ENCODE measurements around the gene KCNC4. TPM values are rescaled to one million over a fixed set of nuclear protein-coding genes. Genes with fewer than 3 reads are reported as not detected.

Gene KCNC4
- total RNA-seq, 1 experiment from 2014 or later, result 0.48 TPM

- no peak for DNase-seq (ENCODE audit: low spot score)
These were observed 43.1 kb downstream of the KCNC4 start for GRCh38 chr1:110253213-110253612.

- peak; percentile 8 for DNase-seq (ENCODE audit: low spot score)
These were observed 44.7 kb downstream of the KCNC4 start for GRCh38 chr1:110254604-110255391.

- no peak for DNase-seq (ENCODE audit: low spot score)
These were observed 45.3 kb downstream of the KCNC4 start for GRCh38 chr1:110255392-110255787.

- DNase-seq (ENCODE audit: low spot score), result no peak
These were observed 48.6 kb downstream of the KCNC4 start for GRCh38 chr1:110258734-110259133.

GRCh38 chr1:110259770-110260169, 49.7 kb downstream of the KCNC4 start:
- DNase-seq (ENCODE audit: low spot score), result no peak

Small RNA genes lying within 50 kb of the gene (small RNA-seq; reads per million reads assigned to genes)
- not detected for gene AL137790.1

Other genes with a start within 250 kb of the KCNC4 start
- gene AHCYL1, start 225.5 kb upstream of the KCNC4 start, total RNA-seq (2014; rRNA removed; shearing (Covaris generic)), result 45.6 and 48.7 TPM in 2 replicates
- 24.1 and 26.8 TPM in 2 replicates for gene STRIP1, start 175.7 kb upstream of the KCNC4 start, total RNA-seq (2014; rRNA removed; shearing (Covaris generic))
- gene ALX3, start 139.6 kb upstream of the KCNC4 start, total RNA-seq (2014; rRNA removed; shearing (Covaris generic)), result not detected in 2 replicates
- gene UBL4B, start 97.9 kb upstream of the KCNC4 start, total RNA-seq (2014; rRNA removed; shearing (Covaris generic)), result not detected in 2 replicates
- not detected in 2 replicates for gene SLC6A17, start 59.8 kb upstream of the KCNC4 start, total RNA-seq (2014; rRNA removed; shearing (Covaris generic))
- 60.8 and 67.9 TPM in 2 replicates for gene RBM15, start 129.1 kb downstream of the KCNC4 start, total RNA-seq (2014; rRNA removed; shearing (Covaris generic))
- 4.8 and 5.6 TPM in 2 replicates for gene SLC16A4, start 180.7 kb downstream of the KCNC4 start, total RNA-seq (2014; rRNA removed; shearing (Covaris generic))
- gene LAMTOR5, start 197.4 kb downstream of the KCNC4 start, total RNA-seq (2014; rRNA removed; shearing (Covaris generic)), result 106 and 140 TPM in 2 replicates
- not detected in 2 replicates for gene PROK1, start 240.8 kb downstream of the KCNC4 start, total RNA-seq (2014; rRNA removed; shearing (Covaris generic))